ENCODE data around the gene PCYT2. TPM values are rescaled to one million over a fixed set of nuclear protein-coding genes. Genes with fewer than 3 reads are reported as not detected.

PCYT2 gene
- total and polyA plus RNA-seq, 2 donors (not counting 3 experiments of a cell fraction or from before 2014, with no cell fraction given) = 52.0 to 57.1 TPM

DNA sequence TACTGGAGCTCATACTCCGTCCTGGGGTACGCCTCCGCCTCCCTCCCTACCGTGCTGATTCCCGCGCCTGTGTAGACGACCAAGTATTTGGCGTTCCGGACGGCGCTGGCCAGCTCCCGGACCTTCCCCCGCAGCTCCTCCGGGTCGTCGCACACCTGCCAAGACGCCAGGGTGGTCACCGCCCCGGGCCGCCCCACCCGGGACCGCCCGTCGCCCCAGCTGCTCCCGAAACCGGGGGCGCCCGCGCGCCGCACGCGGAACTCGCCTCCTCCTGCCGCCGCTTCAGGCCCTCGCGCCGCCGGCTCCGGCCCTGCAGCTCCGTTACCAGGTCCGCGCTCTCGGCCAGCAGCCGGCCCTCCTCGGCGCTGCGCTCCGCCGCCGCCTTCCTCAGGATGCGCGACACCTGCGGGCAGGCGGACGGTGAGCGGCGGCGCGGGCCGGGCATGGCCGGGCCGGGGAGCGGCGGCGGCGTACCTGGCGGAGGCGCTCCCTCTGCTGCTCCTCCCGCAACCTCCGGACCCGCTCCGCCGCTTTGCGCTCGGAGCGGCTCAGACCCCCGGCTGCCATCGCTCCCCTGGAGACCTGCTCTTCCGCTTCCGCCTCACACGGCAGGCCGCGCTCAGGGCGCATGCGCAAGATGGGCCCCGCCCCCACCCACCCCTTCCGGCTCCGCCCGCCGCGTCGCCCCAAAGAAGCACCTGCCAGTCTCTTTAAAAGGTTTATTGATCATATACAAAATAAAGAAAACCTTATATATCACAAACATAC, 6.5 kb upstream of the PCYT2 start, which contains the start of gene SIRT7:
SIRT7 (minus strand) TSS at position 612 of the 768 bp plus-strand sequence; CDS start at position 567, 45 bp downstream.
- POLR2A ChIA-PET = interaction anchor here (1.0 kb wide), 1 partner anchor 8 kb away, joined by 4 read pairs; no protein-coding TSS in a partner anchor
- Histone ChIP-seq H3K4me1 (ENCODE audit: control insufficient read depth, extremely low read depth, insufficient read depth, low read length) (peaks cover 7% of the 10 kb centered on the region), H3K27ac (ENCODE audit: insufficient read depth, low read depth, low read length) (no peak within 1 kb of the TSS), H2AFZ (ENCODE audit: low read depth, low read length) (peak within 1 kb of the TSS; percentile 4), H3K9me1 (replicated peaks; ENCODE audit: control insufficient read depth, extremely low read depth, insufficient read depth, low read length) (no peaks in the 10 kb centered on the region), H3K79me2 (ENCODE audit: control insufficient read depth, insufficient read depth, low read length) (peaks cover 37% of the 10 kb centered on the region), H3K9ac (replicated peaks; ENCODE audit: extremely low read depth, insufficient read depth, low read length) (peak within 1 kb of the TSS; percentile 57), H3K4me2 (ENCODE audit: insufficient read depth, low read length) (peak within 1 kb of the TSS; percentile 74), H3K4me3 (replicated peaks in 1 of 3; ENCODE audit: insufficient read depth in 1 of 3, low read depth in 1 of 3, low read length in 3 of 3) (peak within 1 kb of the TSS; percentile 55 to 81 (median 69)), H3K9me3 (replicated peaks; ENCODE audit: control insufficient read depth, insufficient read depth, low read length) (no peaks in the 10 kb centered on the region), H3K27me3 (ENCODE audit: control insufficient read depth in 2 of 2, insufficient read depth in 2 of 2, low read length in 2 of 2) (no peaks in the 10 kb centered on the region), H4K20me1 (replicated peaks; ENCODE audit: control insufficient read depth, extremely low read depth, insufficient read depth, low read length) (no peaks in the 10 kb centered on the region), H3K36me3 (ENCODE audit: control insufficient read depth in 2 of 2, extremely low read depth in 1 of 2, insufficient read depth in 2 of 2, low read length in 2 of 2) (peaks cover 7 to 48% of the 10 kb centered on the region in 2 experiments)
- dilution Hi-C loops (cut with MboI; ENCODE audit: extremely low pct_ligation_motif_present, low sequenced_read_pairs) = no loop called here
- peak; percentile 74 for DNase-seq (ENCODE audit: low read depth, low spot score)
- BruUV-seq (replicated peaks) = no TSS peak
- peak; percentile 72 for FAIRE-seq
- CTCF ChIA-PET = interaction anchor here (0.9 to 1.3 kb wide), 5 partner anchors 9 to 113 kb away, joined by 3 to 6 read pairs (median 4); no protein-coding TSS in a partner anchor
- TF ChIP-seq POLR2AphosphoS5 (IDR thresholded peaks at IDR 0.05; ENCODE audit: insufficient read depth, low read depth, low read length) (peak; percentile 58), JUN (IDR thresholded peaks at IDR 0.05; ENCODE audit: borderline replicate concordance, insufficient read depth, insufficient read length, low read depth) (no peak), POLR2A (IDR thresholded peaks at IDR 0.05; ENCODE audit: low read depth, low read length) (peak; percentile 54), FOS (IDR thresholded peaks at IDR 0.05; ENCODE audit: borderline replicate concordance, insufficient read depth, low read length) (no peak), EZH2 (IDR thresholded peaks at IDR 0.05; ENCODE audit: borderline replicate concordance, low read depth, low read length, severe bottlenecking) (no peak)
- TF ChIP-seq, protein P1, sequence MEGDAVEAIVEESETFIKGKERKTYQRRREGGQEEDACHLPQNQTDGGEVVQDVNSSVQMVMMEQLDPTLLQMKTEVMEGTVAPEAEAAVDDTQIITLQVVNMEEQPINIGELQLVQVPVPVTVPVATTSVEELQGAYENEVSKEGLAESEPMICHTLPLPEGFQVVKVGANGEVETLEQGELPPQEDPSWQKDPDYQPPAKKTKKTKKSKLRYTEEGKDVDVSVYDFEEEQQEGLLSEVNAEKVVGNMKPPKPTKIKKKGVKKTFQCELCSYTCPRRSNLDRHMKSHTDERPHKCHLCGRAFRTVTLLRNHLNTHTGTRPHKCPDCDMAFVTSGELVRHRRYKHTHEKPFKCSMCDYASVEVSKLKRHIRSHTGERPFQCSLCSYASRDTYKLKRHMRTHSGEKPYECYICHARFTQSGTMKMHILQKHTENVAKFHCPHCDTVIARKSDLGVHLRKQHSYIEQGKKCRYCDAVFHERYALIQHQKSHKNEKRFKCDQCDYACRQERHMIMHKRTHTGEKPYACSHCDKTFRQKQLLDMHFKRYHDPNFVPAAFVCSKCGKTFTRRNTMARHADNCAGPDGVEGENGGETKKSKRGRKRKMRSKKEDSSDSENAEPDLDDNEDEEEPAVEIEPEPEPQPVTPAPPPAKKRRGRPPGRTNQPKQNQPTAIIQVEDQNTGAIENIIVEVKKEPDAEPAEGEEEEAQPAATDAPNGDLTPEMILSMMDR (IDR thresholded peaks at IDR 0.05; ENCODE audit: extremely low read depth in 1 of 2, insufficient read depth in 1 of 2, low read depth in 1 of 2, low read length in 2 of 2) = no peak
- intact Hi-C loops (cut with micrococcal nuclease) = no loop called here

All from endothelial cell of umbilical vein (primary cell).